Upper lobe of left lung (tissue), 6 donors: Measurements from ENCODE around the gene M1AP. TPM values are rescaled to one million over a fixed set of nuclear protein-coding genes. Genes with fewer than 3 reads are reported as not detected.

Source experiments
- ATAC-seq, 2 donors: fragments of 200-7000 bp; cut with Tn5 transposase; one replicate each; pipeline ENCODE4 v1.9.1; 2022; ENCODE audit warnings: mild to moderate bottlenecking in 2 of 2, moderate library complexity in 2 of 2; ENCODE audit not compliant: low FRiP score in 2 of 2
- DNase-seq, 2 donors: peaks; one replicate each; pipeline ENCODE4 v3.0.0-alpha.2; 2019 to 2020
- H3K27ac ChIP-seq, 4 donors: fragments of 200-600 bp; sonication (generic); one replicate each; pipeline ENCODE4 v1.5.1; 2016 to 2019
- H3K27me3 ChIP-seq, 4 donors: fragments of 200-600 bp; sonication (generic); one replicate each; pipeline ENCODE4 v1.5.1; 2017 to 2019
- H3K36me3 ChIP-seq, 4 donors: fragments of 200-600 bp; sonication (generic); one replicate each; pipeline ENCODE4 v1.5.1; 2016 to 2019
- H3K4me1 ChIP-seq, 4 donors: fragments of 200-600 bp; sonication (generic); one replicate each; pipeline ENCODE4 v1.5.1; 2018 to 2019
- H3K4me3 ChIP-seq, 4 donors: fragments of 200-600 bp; sonication (generic); one replicate each; pipeline ENCODE4 v1.5.1; 2017 to 2019; ENCODE audit warnings: mild to moderate bottlenecking in 2 of 4, moderate library complexity in 1 of 4
- H3K9me3 ChIP-seq, 4 donors: fragments of 200-600 bp; sonication (generic); one replicate each; pipeline ENCODE4 v1.5.1; 2018 to 2019
- CTCF ChIP-seq, 6 experiments: fragments of 450-650 bp in 4 of 6; fragments of 200-600 bp in 2 of 6; sonication (generic) in 2 of 6; IDR thresholded peaks; one replicate each; pipeline ENCODE4 v1.5.1; 2016 to 2019; ENCODE audit warnings: antibody characterized with exemption in 6 of 6
- EP300 ChIP-seq, 4 donors: sonication (generic); formaldehyde crosslinking; IDR thresholded peaks; one replicate each; pipeline ENCODE4 v1.5.1; 2017; ENCODE audit warnings: antibody characterized with exemption in 4 of 4, control low read depth in 2 of 4
- POLR2A ChIP-seq, 4 donors: fragments of 450-650 bp; IDR thresholded peaks; one replicate each; pipeline ENCODE4 v1.5.1; 2016 to 2017; ENCODE audit warnings: antibody characterized with exemption in 4 of 4, mild to moderate bottlenecking in 2 of 4
- POLR2AphosphoS5 ChIP-seq, 2 donors: sonication (generic); formaldehyde crosslinking; IDR thresholded peaks; one replicate each; pipeline ENCODE4 v1.5.1; 2017; ENCODE audit warnings: antibody characterized with exemption in 2 of 2
- whole genome bisulfite sequencing, 2 donors: methylation state at CpG; one replicate each; pipeline ENCODE4 v1.1.5; 2017 to 2018; 5-methylcytosine and 5-hydroxymethylcytosine counted together
- total RNA-seq, 6 donors: library from RNA; depleted of rRNA in 4 of 6; stranded (reverse); fragments of >200 nt in 4 of 6; gene quantifications; one replicate each; pipeline versions ENCODE4 v1.1.0 to v1.2.1, GENCODE V29; 2016 to 2021
- donor health status: DM: no; HTN: no; CAD: no; lungs with moderate emphysema.
- donor health status: DM: no; HTN: yes; CAD: no; lungs with severe emphysema.

The M1AP gene
- total RNA-seq, 6 donors from 2014 or later = 0.91 to 6.3 (median 2.2) TPM; not detected in 2

- ATAC-seq (no peak), DNase-seq (no peak)
- TF ChIP-seq CTCF (IDR thresholded peaks at IDR 0.05) (no peak), POLR2AphosphoS5 (IDR thresholded peaks at IDR 0.05) (no peak), POLR2A (IDR thresholded peaks at IDR 0.05) (no peak), EP300 (IDR thresholded peaks at IDR 0.05) (no peak)
- peaks cover 0 to 12% (median 0%) of the 10 kb centered on the region in 4 donors for H3K36me3 ChIP-seq
- no peaks in the 10 kb centered on the region for H3K9me3 ChIP-seq
- no peaks in the 10 kb centered on the region for H3K27me3 ChIP-seq
- H3K4me1 ChIP-seq = no peaks in the 10 kb centered on the region
- H3K27ac ChIP-seq = no peak overlapping the region
- no peak overlapping the region for H3K4me3 ChIP-seq
- 91 to 97% methylated on average over 1 of the region's 1 CpG for WGBS, 2 donors
These were observed 20.0 kb upstream of the M1AP start for GRCh38 chr2:74668087-74668486.

- whole genome bisulfite sequencing, 2 donors = 64 to 77% methylated on average over 2 of the region's 2 CpGs
- no peak for ATAC-seq
These were observed 11.3 kb upstream of the M1AP start for GRCh38 chr2:74659462-74659861.

GRCh38 chr2:74658516-74658915 is 10.4 kb upstream of the M1AP start:
- no peak overlapping the region for H3K27ac ChIP-seq
- H3K36me3 ChIP-seq = peaks cover 0 to 15% (median 2%) of the 10 kb centered on the region in 4 donors
- WGBS, 2 donors = 97 to 98% methylated on average over 2 of the region's 2 CpGs
- peaks cover 0 to 7% (median 0%) of the 10 kb centered on the region in 4 donors for H3K27me3 ChIP-seq
- TF ChIP-seq CTCF (IDR thresholded peaks at IDR 0.05) = no peak
- no peak for TF ChIP-seq POLR2AphosphoS5 (IDR thresholded peaks at IDR 0.05)
- TF ChIP-seq POLR2A (IDR thresholded peaks at IDR 0.05) = no peak
- TF ChIP-seq EP300 (IDR thresholded peaks at IDR 0.05) = no peak
- DNase-seq = no peak
- no peaks in the 10 kb centered on the region for H3K9me3 ChIP-seq
- ATAC-seq = no peak
- no peak overlapping the region for H3K4me3 ChIP-seq
- H3K4me1 ChIP-seq = peaks cover 0 to 11% (median 7%) of the 10 kb centered on the region in 4 donors

More at GRCh38 chr2:74659462-74659861, 11.3 kb upstream of the M1AP start:
- no peak overlapping the region for H3K4me3 ChIP-seq
- peaks cover 0 to 15% (median 2%) of the 10 kb centered on the region in 4 donors for H3K36me3 ChIP-seq
- H3K9me3 ChIP-seq = no peaks in the 10 kb centered on the region
- DNase-seq = no peak
- no peak overlapping the region for H3K27ac ChIP-seq
- H3K27me3 ChIP-seq = peaks cover 0 to 2% (median 0%) of the 10 kb centered on the region in 4 donors
- H3K4me1 ChIP-seq = peaks cover 0 to 7% (median 5%) of the 10 kb centered on the region in 4 donors
- TF ChIP-seq POLR2AphosphoS5 (IDR thresholded peaks at IDR 0.05) (no peak), EP300 (IDR thresholded peaks at IDR 0.05) (no peak), CTCF (IDR thresholded peaks at IDR 0.05) (no peak)

GRCh38 chr2:74655579-74655978 is 7.4 kb upstream of the M1AP start:
- Histone ChIP-seq H3K4me3 (no peak overlapping the region), H3K4me1 (peaks cover 0 to 13% (median 8%) of the 10 kb centered on the region in 4 donors), H3K27ac (no peak overlapping the region), H3K9me3 (no peaks in the 10 kb centered on the region), H3K27me3 (peaks cover 0 to 7% (median 0%) of the 10 kb centered on the region in 4 donors), H3K36me3 (peaks cover 0 to 5% (median 0%) of the 10 kb centered on the region in 4 donors)
- DNase-seq = no peak
- TF ChIP-seq CTCF (IDR thresholded peaks at IDR 0.05) (no peak), POLR2AphosphoS5 (IDR thresholded peaks at IDR 0.05) (no peak), EP300 (IDR thresholded peaks at IDR 0.05) (no peak), POLR2A (IDR thresholded peaks at IDR 0.05) (no peak)
- WGBS, 2 donors = 93 to 96% methylated on average over 1 of the region's 1 CpG
- ATAC-seq = no peak
